ENCODE results near the gene NR3C2.

NR3C2 gene

GRCh38 chr4:148077581-148077980, 364.6 kb downstream of the NR3C2 start:
- Mint-ChIP-seq H3K9me3 (peaks cover 7% of the 10 kb centered on the region), H3K36me3 (peaks cover 58% of the 10 kb centered on the region), H3K4me3 (no peak overlapping the region)

GRCh38 chr4:148076964-148077363, 365.2 kb downstream of the NR3C2 start:
- peaks cover 7% of the 10 kb centered on the region for H3K9me3 Mint-ChIP-seq

More at GRCh38 chr4:148077581-148077980, 364.6 kb downstream of the NR3C2 start:
- Mint-ChIP-seq H3K27me3 (no peaks in the 10 kb centered on the region), H3K4me1 (no peaks in the 10 kb centered on the region), H3K27ac (no peak overlapping the region)

GRCh38 chr4:148075438-148075837, 366.8 kb downstream of the NR3C2 start:
- Mint-ChIP-seq H3K4me1 (no peaks in the 10 kb centered on the region), H3K27me3 (no peaks in the 10 kb centered on the region), H3K4me3 (no peak overlapping the region), H3K36me3 (peaks cover 49% of the 10 kb centered on the region), H3K9me3 (peaks cover 7% of the 10 kb centered on the region), H3K27ac (no peak overlapping the region)

More at GRCh38 chr4:148076964-148077363, 365.2 kb downstream of the NR3C2 start:
- Mint-ChIP-seq H3K4me1 (no peaks in the 10 kb centered on the region), H3K4me3 (no peak overlapping the region), H3K27ac (no peak overlapping the region), H3K36me3 (peaks cover 58% of the 10 kb centered on the region), H3K27me3 (no peaks in the 10 kb centered on the region)

GRCh38 chr4:148074462-148074861, 367.8 kb downstream of the NR3C2 start:
- Mint-ChIP-seq H3K27me3 (no peaks in the 10 kb centered on the region), H3K4me3 (no peak overlapping the region), H3K36me3 (peaks cover 42% of the 10 kb centered on the region), H3K9me3 (peaks cover 7% of the 10 kb centered on the region), H3K4me1 (no peaks in the 10 kb centered on the region), H3K27ac (no peak overlapping the region)

GRCh38 chr4:148073349-148073748, 368.9 kb downstream of the NR3C2 start:
- Mint-ChIP-seq H3K4me1 (no peaks in the 10 kb centered on the region), H3K27ac (no peak overlapping the region), H3K4me3 (no peak overlapping the region), H3K36me3 (peaks cover 39% of the 10 kb centered on the region), H3K27me3 (no peaks in the 10 kb centered on the region), H3K9me3 (peaks cover 7% of the 10 kb centered on the region)

- H3K27me3 Mint-ChIP-seq = no peaks in the 10 kb centered on the region
- H3K9me3 Mint-ChIP-seq = peaks cover 7% of the 10 kb centered on the region
- H3K4me3 Mint-ChIP-seq = no peak overlapping the region
- H3K36me3 Mint-ChIP-seq = peaks cover 34% of the 10 kb centered on the region
- no peaks in the 10 kb centered on the region for H3K4me1 Mint-ChIP-seq
- no peak overlapping the region for H3K27ac Mint-ChIP-seq
Measured at GRCh38 chr4:148072789-148073188, 369.4 kb downstream of the NR3C2 start.

GRCh38 chr4:148071009-148071408, 371.2 kb downstream of the NR3C2 start:
- no peak overlapping the region for H3K4me3 Mint-ChIP-seq
- H3K27ac Mint-ChIP-seq = no peak overlapping the region
- H3K9me3 Mint-ChIP-seq = peaks cover 7% of the 10 kb centered on the region
- H3K36me3 Mint-ChIP-seq = peaks cover 26% of the 10 kb centered on the region
- no peaks in the 10 kb centered on the region for H3K27me3 Mint-ChIP-seq
- H3K4me1 Mint-ChIP-seq = no peaks in the 10 kb centered on the region

- Mint-ChIP-seq H3K27ac (no peak overlapping the region), H3K36me3 (peaks cover 17% of the 10 kb centered on the region), H3K27me3 (no peaks in the 10 kb centered on the region), H3K9me3 (peaks cover 7% of the 10 kb centered on the region), H3K4me3 (no peak overlapping the region), H3K4me1 (no peaks in the 10 kb centered on the region)
Measured at GRCh38 chr4:148069895-148070178, 372.4 kb downstream of the NR3C2 start.

- no peak overlapping the region for H3K4me3 Mint-ChIP-seq
- H3K27me3 Mint-ChIP-seq = no peaks in the 10 kb centered on the region
- peaks cover 16% of the 10 kb centered on the region for H3K36me3 Mint-ChIP-seq
- H3K9me3 Mint-ChIP-seq = peaks cover 5% of the 10 kb centered on the region
- no peak overlapping the region for H3K27ac Mint-ChIP-seq
- H3K4me1 Mint-ChIP-seq = no peaks in the 10 kb centered on the region
Measured at GRCh38 chr4:148069086-148069894, 372.9 kb downstream of the NR3C2 start.

GRCh38 chr4:148068065-148068911, 373.9 kb downstream of the NR3C2 start:
- no peak overlapping the region for H3K4me3 Mint-ChIP-seq
- no peaks in the 10 kb centered on the region for H3K4me1 Mint-ChIP-seq
- H3K9me3 Mint-ChIP-seq = no peaks in the 10 kb centered on the region
- peaks cover 15% of the 10 kb centered on the region for H3K36me3 Mint-ChIP-seq
- no peaks in the 10 kb centered on the region for H3K27me3 Mint-ChIP-seq
- H3K27ac Mint-ChIP-seq = no peak overlapping the region

- peaks cover 10% of the 10 kb centered on the region for H3K36me3 Mint-ChIP-seq
- H3K27me3 Mint-ChIP-seq = no peaks in the 10 kb centered on the region
- no peak overlapping the region for H3K4me3 Mint-ChIP-seq
- no peaks in the 10 kb centered on the region for H3K4me1 Mint-ChIP-seq
- no peaks in the 10 kb centered on the region for H3K9me3 Mint-ChIP-seq
- no peak overlapping the region for H3K27ac Mint-ChIP-seq
Measured at GRCh38 chr4:148067301-148067916, 374.8 kb downstream of the NR3C2 start.

GRCh38 chr4:148065075-148065474, 377.1 kb downstream of the NR3C2 start:
- Mint-ChIP-seq H3K27ac (no peak overlapping the region), H3K4me3 (no peak overlapping the region), H3K36me3 (peaks cover 14% of the 10 kb centered on the region), H3K27me3 (no peaks in the 10 kb centered on the region), H3K9me3 (peaks cover 5% of the 10 kb centered on the region), H3K4me1 (peaks cover 22% of the 10 kb centered on the region)

- Mint-ChIP-seq H3K4me1 (peaks cover 29% of the 10 kb centered on the region), H3K27me3 (no peaks in the 10 kb centered on the region), H3K36me3 (peaks cover 17% of the 10 kb centered on the region), H3K27ac (no peak overlapping the region), H3K9me3 (peaks cover 5% of the 10 kb centered on the region), H3K4me3 (no peak overlapping the region)
Measured at GRCh38 chr4:148064451-148064850, 377.8 kb downstream of the NR3C2 start.

- H3K27me3 Mint-ChIP-seq = no peaks in the 10 kb centered on the region
- no peak overlapping the region for H3K4me3 Mint-ChIP-seq
- peaks cover 47% of the 10 kb centered on the region for H3K4me1 Mint-ChIP-seq
- no peak overlapping the region for H3K27ac Mint-ChIP-seq
- H3K9me3 Mint-ChIP-seq = peaks cover 5% of the 10 kb centered on the region
- H3K36me3 Mint-ChIP-seq = peaks cover 20% of the 10 kb centered on the region
Measured at GRCh38 chr4:148062301-148062950, 379.8 kb downstream of the NR3C2 start.

GRCh38 chr4:148061795-148062194, 380.4 kb downstream of the NR3C2 start:
- peaks cover 20% of the 10 kb centered on the region for H3K36me3 Mint-ChIP-seq
- peaks cover 5% of the 10 kb centered on the region for H3K9me3 Mint-ChIP-seq
- H3K4me3 Mint-ChIP-seq = peak overlapping the region; percentile 36
- no peak overlapping the region for H3K27ac Mint-ChIP-seq
- peaks cover 54% of the 10 kb centered on the region for H3K4me1 Mint-ChIP-seq
- no peaks in the 10 kb centered on the region for H3K27me3 Mint-ChIP-seq

Data from activated naive CD4-positive, alpha-beta T cell treated with anti-CD3 and anti-CD28 coated beads, Interleukin-2, amount 50 U/mL, for 24 hours (primary cell).